ENCODE measurements around the gene HAUS2.

DNA sequence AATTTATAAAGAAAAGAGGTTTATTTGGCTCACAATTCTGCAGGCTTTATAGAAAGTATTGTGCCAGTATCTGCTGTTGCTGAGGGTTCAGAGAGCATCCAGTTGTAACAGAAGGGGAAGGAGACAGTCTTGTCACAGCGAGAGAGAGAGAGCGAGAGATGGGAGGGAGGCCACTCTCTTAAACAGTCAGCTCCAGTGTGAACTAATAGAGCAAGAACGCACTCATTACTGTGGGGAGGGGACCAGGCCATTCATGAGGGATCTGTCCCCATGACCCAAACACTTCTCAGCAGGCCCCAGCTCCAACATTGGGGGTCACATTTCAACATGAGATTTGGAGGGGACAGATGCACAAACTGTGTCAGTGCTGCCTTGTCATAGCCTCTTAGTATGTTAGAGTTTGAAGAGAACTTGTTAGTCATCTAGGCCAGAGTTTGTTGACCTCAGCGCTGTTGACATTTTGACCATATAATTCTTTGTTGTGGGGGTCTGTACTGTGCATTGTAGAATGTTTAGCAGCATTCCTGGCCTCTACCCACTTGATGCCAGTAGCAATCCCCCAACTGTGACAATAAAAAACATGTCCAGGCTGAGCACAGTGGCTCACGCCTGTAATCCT lies 42.1 kb downstream of the HAUS2 start:
- TF ChIP-seq GATA3 (IDR thresholded peaks at IDR 0.05; ENCODE audit: borderline replicate concordance) (no peak), MAFK (IDR thresholded peaks at IDR 0.05; ENCODE audit: partially characterized antibody) (no peak), JUN (IDR thresholded peaks at IDR 0.05) (no peak), RFX5 (IDR thresholded peaks at IDR 0.05) (no peak), POLR2A (IDR thresholded peaks at IDR 0.05; ENCODE audit: low read length) (no peak), SMC3 (IDR thresholded peaks at IDR 0.05) (no peak), RCOR1 (IDR thresholded peaks at IDR 0.05; ENCODE audit: low read depth, low read length) (no peak), RAD21 (conservative IDR thresholded peaks at IDR 0.05 in 1 of 2, IDR thresholded peaks at IDR 0.05 in 1 of 2) (no peak), ZNF302 (CRISPR knock-in tag; IDR thresholded peaks at IDR 0.05) (no peak), PHF8 (IDR thresholded peaks at IDR 0.05; ENCODE audit: borderline replicate concordance, low read depth) (no peak)
- TF ChIP-seq, protein P1, sequence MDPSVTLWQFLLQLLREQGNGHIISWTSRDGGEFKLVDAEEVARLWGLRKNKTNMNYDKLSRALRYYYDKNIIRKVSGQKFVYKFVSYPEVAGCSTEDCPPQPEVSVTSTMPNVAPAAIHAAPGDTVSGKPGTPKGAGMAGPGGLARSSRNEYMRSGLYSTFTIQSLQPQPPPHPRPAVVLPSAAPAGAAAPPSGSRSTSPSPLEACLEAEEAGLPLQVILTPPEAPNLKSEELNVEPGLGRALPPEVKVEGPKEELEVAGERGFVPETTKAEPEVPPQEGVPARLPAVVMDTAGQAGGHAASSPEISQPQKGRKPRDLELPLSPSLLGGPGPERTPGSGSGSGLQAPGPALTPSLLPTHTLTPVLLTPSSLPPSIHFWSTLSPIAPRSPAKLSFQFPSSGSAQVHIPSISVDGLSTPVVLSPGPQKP (IDR thresholded peaks at IDR 0.05; ENCODE audit: low read depth, low read length), result no peak
- TF ChIP-seq, protein P2, sequence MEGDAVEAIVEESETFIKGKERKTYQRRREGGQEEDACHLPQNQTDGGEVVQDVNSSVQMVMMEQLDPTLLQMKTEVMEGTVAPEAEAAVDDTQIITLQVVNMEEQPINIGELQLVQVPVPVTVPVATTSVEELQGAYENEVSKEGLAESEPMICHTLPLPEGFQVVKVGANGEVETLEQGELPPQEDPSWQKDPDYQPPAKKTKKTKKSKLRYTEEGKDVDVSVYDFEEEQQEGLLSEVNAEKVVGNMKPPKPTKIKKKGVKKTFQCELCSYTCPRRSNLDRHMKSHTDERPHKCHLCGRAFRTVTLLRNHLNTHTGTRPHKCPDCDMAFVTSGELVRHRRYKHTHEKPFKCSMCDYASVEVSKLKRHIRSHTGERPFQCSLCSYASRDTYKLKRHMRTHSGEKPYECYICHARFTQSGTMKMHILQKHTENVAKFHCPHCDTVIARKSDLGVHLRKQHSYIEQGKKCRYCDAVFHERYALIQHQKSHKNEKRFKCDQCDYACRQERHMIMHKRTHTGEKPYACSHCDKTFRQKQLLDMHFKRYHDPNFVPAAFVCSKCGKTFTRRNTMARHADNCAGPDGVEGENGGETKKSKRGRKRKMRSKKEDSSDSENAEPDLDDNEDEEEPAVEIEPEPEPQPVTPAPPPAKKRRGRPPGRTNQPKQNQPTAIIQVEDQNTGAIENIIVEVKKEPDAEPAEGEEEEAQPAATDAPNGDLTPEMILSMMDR (IDR thresholded peaks at IDR 0.05), result no peak
- TF ChIP-seq, protein P3, sequence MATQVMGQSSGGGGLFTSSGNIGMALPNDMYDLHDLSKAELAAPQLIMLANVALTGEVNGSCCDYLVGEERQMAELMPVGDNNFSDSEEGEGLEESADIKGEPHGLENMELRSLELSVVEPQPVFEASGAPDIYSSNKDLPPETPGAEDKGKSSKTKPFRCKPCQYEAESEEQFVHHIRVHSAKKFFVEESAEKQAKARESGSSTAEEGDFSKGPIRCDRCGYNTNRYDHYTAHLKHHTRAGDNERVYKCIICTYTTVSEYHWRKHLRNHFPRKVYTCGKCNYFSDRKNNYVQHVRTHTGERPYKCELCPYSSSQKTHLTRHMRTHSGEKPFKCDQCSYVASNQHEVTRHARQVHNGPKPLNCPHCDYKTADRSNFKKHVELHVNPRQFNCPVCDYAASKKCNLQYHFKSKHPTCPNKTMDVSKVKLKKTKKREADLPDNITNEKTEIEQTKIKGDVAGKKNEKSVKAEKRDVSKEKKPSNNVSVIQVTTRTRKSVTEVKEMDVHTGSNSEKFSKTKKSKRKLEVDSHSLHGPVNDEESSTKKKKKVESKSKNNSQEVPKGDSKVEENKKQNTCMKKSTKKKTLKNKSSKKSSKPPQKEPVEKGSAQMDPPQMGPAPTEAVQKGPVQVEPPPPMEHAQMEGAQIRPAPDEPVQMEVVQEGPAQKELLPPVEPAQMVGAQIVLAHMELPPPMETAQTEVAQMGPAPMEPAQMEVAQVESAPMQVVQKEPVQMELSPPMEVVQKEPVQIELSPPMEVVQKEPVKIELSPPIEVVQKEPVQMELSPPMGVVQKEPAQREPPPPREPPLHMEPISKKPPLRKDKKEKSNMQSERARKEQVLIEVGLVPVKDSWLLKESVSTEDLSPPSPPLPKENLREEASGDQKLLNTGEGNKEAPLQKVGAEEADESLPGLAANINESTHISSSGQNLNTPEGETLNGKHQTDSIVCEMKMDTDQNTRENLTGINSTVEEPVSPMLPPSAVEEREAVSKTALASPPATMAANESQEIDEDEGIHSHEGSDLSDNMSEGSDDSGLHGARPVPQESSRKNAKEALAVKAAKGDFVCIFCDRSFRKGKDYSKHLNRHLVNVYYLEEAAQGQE (IDR thresholded peaks at IDR 0.05), result no peak
- TF ChIP-seq, protein P4, sequence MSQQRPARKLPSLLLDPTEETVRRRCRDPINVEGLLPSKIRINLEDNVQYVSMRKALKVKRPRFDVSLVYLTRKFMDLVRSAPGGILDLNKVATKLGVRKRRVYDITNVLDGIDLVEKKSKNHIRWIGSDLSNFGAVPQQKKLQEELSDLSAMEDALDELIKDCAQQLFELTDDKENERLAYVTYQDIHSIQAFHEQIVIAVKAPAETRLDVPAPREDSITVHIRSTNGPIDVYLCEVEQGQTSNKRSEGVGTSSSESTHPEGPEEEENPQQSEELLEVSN (IDR thresholded peaks at IDR 0.05; ENCODE audit: borderline replicate concordance, low read depth), result no peak

All from A549 (cell line).